ENCODE results near the gene KCNN4.
"Not testable (repeated sequence)": the region's sequence is repeated elsewhere in the genome, so short reads cannot be mapped to it uniquely, and the experiment has no call there.

The KCNN4 gene

DNA sequence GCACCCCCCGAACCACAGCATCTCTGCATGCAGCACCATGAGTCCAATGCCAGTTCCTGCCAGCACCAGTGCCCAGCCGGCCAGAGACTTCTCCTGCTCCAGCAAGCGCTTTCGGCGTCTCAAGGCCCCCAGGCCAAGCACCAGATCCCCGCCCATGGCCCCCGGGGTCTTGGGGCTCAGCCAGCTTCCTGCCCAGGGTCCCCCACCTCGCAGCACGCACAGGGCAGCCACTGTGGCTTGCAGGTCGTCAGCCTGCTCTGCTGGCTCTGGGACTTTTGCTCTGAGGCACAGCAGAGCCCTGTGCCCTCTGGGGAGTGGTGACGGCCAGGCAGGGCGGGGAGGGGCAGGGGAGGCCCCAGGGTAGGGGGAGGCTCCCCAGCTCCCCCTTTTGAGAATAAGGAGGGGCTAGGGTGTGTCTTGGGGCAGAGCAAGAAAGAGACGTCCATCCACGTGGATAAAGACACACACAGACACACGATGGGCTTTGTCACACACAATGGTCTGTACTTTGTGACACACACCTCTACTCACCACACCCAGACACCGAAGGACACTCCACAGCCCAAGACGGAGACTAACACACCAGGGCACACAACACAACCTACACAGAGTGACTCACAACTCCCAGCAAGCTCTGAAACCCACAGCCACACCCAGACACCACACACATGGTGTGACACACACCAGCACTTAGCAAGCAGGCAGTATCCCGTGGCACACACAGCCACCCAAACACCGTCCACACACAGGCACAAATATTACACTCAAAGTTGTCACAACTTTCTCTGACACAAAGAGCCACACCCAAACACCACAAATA lies at the start of gene KCNN4:
KCNN4 (minus strand) TSS at position 268 of the 820 bp plus-strand sequence; CDS start at position 156, 112 bp downstream.
- peak; percentile 87 for DNase-seq (ENCODE audit: low spot score)

- DNase-seq (ENCODE audit: low spot score) = peak; percentile 97
These were observed 46.3 kb upstream of the KCNN4 start, which contains the start of gene ZNF283 for GRCh38 chr19:43826787-43827754. ZNF283 (plus strand) TSS chr19:43827321; CDS start chr19:43833505, 6,184 bp downstream.

DNA sequence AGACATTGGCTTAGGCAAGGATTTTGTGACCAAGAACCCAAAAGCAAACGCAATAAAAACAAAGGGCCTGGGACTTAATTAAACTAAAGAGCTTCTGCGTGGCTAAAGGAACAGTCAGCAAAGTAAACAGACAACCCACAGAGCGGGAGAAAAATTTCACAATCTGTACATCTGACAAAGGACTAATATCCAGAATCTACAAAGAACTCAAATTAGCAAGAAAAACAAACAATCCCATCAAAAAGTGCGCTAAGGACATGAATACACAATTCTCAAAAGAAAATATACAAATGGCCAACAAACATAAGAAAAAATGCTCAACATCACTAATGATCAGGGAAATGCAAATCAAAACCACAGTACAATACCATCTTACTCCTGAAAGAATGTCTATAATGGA lies 43.8 kb upstream of the KCNN4 start:
- not testable (repeated sequence) for DNase-seq (ENCODE audit: low spot score)

- not testable (repeated sequence) for DNase-seq (ENCODE audit: low spot score)
These were observed 43.1 kb upstream of the KCNN4 start for GRCh38 chr19:43823856-43824255.

DNA sequence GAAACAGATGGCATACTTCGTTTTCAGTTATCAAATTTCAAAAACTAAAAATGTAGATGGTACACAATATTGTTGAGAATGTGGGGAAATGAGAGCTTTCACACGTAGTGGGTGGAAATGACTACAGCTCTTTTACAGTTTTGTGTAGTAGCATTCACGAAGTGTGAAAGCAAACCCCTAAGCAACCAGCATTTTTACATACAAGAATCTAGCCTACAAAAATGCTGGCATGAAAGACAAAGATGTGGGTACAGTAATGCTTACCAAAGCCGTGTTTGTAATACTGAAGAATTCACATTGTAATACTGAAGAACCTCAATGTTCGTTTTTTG lies 40.1 kb upstream of the KCNN4 start:
- no peak for DNase-seq (ENCODE audit: low spot score)

- DNase-seq (ENCODE audit: low spot score) = no peak
These were observed 39.5 kb upstream of the KCNN4 start for GRCh38 chr19:43820098-43820883.

DNA sequence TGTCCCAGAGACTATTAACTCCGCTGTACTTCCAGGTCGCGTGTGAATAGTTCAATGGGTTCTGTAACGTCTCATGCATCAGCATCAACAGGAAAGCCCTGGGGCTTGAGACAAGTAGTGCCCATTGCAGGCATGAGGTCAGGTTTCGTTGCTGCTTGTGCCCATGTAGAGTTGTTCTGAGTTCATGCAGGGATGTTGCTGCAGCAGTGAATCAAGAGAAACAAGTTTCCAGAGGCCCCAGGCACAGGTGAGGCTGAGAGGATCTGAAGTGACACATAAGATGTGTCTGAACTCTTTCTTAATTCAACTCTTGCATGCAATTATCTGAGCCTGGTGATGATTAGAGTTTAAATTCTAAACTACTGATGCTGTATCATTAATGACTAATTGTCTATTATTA lies 37.7 kb upstream of the KCNN4 start:
- DNase-seq (ENCODE audit: low spot score) = no peak

DNA sequence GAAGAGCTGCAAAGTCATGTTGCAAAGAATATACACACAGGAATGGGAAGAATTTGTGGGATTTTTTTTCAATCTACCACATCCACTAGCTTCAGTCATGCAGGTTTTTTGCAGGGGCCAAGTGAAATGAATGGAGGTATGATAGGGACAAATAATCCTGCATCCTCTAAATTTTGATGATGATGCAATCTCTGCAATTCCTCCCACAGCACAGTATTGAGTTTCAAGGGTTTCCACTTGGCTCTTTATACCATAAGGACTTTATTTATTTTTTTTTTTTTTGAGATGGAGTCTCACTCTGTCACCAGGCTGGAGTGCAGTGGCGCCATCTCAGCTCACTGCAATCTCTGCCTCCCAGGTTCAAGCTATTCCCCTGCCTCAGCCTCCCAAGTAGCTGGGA lies 36.7 kb upstream of the KCNN4 start:
- DNase-seq (ENCODE audit: low spot score) = not testable (repeated sequence)

DNA sequence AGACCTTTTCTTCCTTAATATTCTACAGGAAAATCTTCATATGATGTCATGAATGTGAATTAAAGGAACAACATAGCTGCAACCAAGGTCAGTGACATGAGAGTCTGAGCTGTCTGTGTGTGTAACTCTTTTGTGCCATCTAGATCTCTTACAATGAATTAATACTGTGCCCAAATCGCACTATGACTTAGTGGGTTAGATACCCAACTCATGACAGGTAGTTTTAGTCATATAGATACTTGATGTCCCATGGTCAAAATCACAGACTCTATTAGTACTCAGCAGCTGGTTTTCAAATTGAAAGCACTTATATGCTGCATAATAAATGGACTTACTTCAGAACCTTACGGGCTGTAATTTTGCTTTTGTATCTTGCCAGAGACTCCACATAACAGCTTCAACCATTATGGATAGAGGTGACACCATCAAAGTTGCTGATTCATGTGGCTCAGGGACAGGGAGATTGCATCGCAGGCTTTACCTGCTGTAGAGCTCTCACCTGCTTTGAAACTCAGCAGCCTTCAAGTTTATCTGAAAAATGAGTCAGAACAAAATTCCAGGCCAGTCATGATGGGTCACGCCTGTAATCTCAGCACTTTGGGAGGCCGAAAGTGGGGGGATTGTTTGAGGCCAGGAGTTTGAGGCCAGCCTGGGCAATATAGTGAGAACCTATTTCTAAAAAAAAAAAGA lies 34.0 kb upstream of the KCNN4 start:
- peak; percentile 38 for DNase-seq (ENCODE audit: low spot score)

DNA sequence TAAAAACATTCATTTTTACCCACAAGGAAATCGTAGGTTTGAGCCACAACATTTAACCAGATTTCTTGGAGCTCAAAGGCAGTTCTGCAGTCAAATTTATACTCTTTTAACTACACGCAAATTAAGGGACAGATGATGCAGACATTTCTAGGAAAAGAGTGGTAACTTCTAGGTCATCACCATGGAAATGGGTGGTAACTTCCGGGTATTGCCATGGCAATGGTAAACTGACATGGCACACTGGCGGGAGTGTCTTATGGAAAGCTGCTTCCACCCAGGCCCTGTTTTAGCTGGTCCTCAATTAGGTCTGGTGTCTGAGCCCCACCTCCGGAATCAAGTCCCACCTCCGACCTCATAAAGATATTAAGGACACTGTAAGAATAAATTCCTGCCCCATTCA lies 31.9 kb upstream of the KCNN4 start:
- DNase-seq (ENCODE audit: low spot score) = no peak

GRCh38 chr19:43812259-43812658 lies 31.5 kb upstream of the KCNN4 start:
- DNase-seq (ENCODE audit: low spot score) = no peak

DNA sequence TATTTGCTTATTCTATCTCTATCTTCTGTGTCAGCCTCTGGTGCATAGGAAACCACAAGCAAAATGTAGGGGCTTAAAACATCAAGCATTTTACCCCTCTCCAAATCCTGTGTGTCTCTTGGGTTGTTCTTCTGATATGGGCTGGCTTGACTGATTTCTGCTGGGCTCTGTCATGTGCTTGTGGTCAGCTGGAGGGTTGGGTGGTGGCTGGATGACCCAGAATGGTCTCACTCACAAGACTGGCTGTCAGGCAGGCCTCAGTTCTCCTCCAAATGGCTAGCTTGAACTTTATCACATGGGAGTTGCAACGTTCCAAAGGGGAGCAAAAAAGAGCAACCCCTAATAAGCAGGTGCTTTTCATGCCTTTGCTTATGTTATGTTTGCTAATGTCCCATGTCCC lies 31.1 kb upstream of the KCNN4 start:
- no peak for DNase-seq (ENCODE audit: low spot score)

DNA sequence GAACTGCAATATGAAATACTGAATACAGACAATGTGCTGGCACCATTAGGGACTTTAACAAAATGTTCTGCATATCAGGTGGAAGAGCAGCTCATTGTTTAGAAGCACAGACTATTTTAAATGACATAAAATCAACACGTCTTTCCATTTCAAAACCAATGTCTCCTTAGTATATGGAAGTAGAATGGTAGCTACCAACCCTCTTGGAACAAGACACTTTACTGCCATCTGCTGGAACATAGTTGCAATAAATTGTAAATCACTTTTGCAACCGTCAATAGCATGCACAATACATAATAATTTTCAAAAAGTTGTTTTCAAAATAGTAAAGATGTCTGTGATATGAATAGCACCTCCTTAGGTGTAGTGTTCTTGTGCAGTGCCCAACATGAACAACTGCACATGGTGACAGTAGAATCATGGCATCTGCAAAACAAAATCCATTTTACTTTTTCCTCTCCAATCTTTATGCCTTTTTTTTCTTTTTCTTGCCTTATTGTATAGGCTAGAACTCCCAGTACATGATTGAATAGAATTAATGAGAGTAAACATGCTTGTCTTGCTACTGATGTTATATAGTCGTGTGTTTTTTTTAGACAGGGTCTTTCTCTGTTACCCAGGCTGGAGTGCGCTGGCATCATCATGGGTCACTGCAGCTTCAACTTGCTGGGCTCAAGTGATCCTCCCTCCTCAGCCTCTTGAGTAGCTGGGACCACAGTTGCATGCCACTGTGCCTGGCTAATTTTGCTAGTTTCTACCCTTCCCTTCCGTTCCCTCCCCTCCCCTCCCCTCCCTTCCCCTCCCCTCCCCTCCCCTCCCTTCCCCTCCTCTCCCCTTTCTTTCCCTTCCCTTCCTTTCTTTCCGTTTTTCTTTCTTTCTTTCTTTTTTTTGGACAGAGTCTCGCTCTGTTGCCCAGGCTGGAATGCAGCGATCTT lies 29.3 kb upstream of the KCNN4 start:
- DNase-seq (ENCODE audit: low spot score) = peak; percentile 85

- DNase-seq (ENCODE audit: low spot score) = no peak
These were observed 26.9 kb upstream of the KCNN4 start for GRCh38 chr19:43807651-43808050.

DNA sequence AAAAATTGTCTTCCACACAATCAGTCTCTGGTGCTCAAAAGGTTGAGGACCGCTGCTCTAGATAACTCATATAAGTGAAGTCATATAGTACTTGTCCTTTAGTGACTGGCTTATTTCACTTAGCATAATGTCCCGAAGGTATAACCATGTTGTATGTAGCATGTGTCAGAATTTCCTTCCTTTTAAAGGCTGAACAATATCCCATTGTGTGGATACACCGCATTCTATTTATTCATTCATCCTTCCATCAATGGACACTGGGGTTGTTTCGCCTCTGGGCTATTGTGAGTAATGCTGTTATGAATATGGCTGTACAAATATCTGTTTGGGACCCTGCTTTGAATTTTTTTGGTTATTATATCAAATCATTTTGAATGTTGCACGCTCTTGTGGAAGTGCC lies 26.1 kb upstream of the KCNN4 start:
- no peak for DNase-seq (ENCODE audit: low spot score)

DNA sequence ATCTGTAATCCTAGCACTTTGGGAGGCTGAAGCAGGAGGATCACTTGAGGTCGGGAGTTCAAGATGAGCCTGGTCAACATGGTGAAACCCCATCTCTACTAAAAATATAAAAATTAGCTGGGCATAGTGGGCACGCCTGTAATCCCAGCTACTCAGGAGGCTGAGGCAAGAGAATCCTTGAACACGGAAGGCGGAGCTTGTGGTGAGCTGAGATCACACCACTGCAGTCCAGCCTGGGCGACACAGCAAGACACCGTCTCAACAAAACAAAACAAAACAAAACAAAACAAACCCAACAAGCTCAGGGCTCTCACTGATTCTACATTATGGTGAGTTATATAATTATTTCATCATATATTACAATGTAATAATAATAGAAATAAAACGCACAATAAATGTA lies 25.6 kb upstream of the KCNN4 start:
- DNase-seq (ENCODE audit: low spot score) = not testable (repeated sequence)

DNA sequence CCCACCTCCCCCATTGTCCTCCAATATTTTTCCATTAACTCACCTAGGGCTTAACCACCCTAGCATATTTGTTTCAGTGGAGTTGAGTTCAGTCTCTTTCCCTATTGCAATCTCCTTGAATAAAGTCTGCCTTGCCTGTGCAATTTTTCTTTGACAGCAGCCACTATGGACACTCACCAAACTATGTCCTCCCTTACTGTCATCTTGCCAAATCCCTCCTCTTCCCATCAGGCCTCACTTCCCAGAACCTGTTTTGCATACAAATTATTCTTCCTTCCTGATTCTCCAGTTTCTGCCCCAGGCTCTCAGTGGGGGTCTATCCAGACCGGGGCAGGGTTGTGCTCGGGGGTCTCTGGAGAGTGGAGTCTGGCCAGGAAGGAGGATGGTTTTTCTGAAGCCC lies 23.7 kb upstream of the KCNN4 start:
- DNase-seq (ENCODE audit: low spot score) = no peak

GRCh38 chr19:43802216-43802951 lies 21.6 kb upstream of the KCNN4 start, which contains the start of gene LYPD5:
LYPD5 (minus strand) TSS chr19:43802447; CDS start chr19:43802380, 67 bp downstream.
- no peak for DNase-seq (ENCODE audit: low spot score)

GRCh38 chr19:43799502-43800142 lies 18.8 kb upstream of the KCNN4 start:
- peak; percentile 52 for DNase-seq (ENCODE audit: low spot score)

All from SW480 (cell line).